HFFc6 (cell line): ENCODE measurements around the gene EPSTI1. TPM values are rescaled to one million over a fixed set of nuclear protein-coding genes. Genes with fewer than 3 reads are reported as not detected.
A peak's percentile ranks its signal among the peaks of the same experiment; 100 is the strongest.

ENCODE experiments used
- DNase-seq: peaks from one replicate; pipeline ENCODE4 v3.0.0-alpha.2; 2018
- H3K27ac Mint-ChIP-seq: 2 replicates; pipeline ENCODE4 v1.8.0; 2020; ENCODE audit warnings: mild to moderate bottlenecking, mixed read lengths
- H3K27me3 Mint-ChIP-seq: 2 replicates; pipeline ENCODE4 v1.8.0; 2021; ENCODE audit warnings: mild to moderate bottlenecking, moderate library complexity, mixed read lengths; ENCODE audit not compliant: insufficient read depth
- H3K36me3 Mint-ChIP-seq: 2 replicates; pipeline ENCODE4 v1.8.0; 2021; ENCODE audit warnings: low read depth, mixed read lengths
- H3K4me1 Mint-ChIP-seq: 2 replicates; pipeline ENCODE4 v1.8.0; 2020; ENCODE audit warnings: low read depth, mixed read lengths
- H3K4me3 Mint-ChIP-seq: 2 replicates; pipeline ENCODE4 v1.8.0; 2020; ENCODE audit warnings: mild to moderate bottlenecking, moderate library complexity, mixed read lengths
- H3K9me3 Mint-ChIP-seq: 2 replicates; pipeline ENCODE4 v1.8.0; 2020; ENCODE audit warnings: mild to moderate bottlenecking, mixed read lengths
- CTCF ChIP-seq: fragments of 200-600 bp; sonication (generic); IDR thresholded peaks from 2 replicates; pipeline ENCODE4 v1.5.0; 2021; ENCODE audit warnings: antibody characterized with exemption, mild to moderate bottlenecking
- total RNA-seq, 6 experiments: library from RNA; stranded (reverse); fragmentation: NEBNext Ultra II Directional; extraction: Animal tissue kit (Norgen Biotek cat#: 25700); gene quantifications; 2 replicates in 1 of 6; 3 replicates in 5 of 6; pipeline ENCODE4 v1.2.3, GENCODE V29; 2021

EPSTI1 gene
- total RNA-seq, 6 experiments from 2014 or later: 0.76 to 2.3 (median 1.3) TPM

GRCh38 chr13:42876270-42876714 is 115.7 kb downstream of the EPSTI1 start:
- Mint-ChIP-seq H3K27me3 (peaks cover 53% of the 10 kb centered on the region), H3K4me3 (no peak overlapping the region), H3K9me3 (no peaks in the 10 kb centered on the region), H3K4me1 (peaks cover 10% of the 10 kb centered on the region), H3K27ac (no peak overlapping the region), H3K36me3 (peaks cover 7% of the 10 kb centered on the region; the same call in 1 of the 2 replicates)
- no peak for DNase-seq
- TF ChIP-seq CTCF: no peak

GRCh38 chr13:42875475-42876269 is 116.4 kb downstream of the EPSTI1 start:
- 0 out of 2 replicates have a peak, but pooled peaks have one; percentile 17 for TF ChIP-seq CTCF
- no peak for DNase-seq
- Mint-ChIP-seq H3K9me3 (no peaks in the 10 kb centered on the region), H3K27me3 (peaks cover 50% of the 10 kb centered on the region), H3K36me3 (peaks cover 7% of the 10 kb centered on the region; the same call in 1 of the 2 replicates), H3K4me3 (no peak overlapping the region), H3K27ac (no peak overlapping the region), H3K4me1 (peaks cover 10% of the 10 kb centered on the region)

GRCh38 chr13:42874221-42874620 is 117.8 kb downstream of the EPSTI1 start:
- Mint-ChIP-seq H3K9me3 (no peaks in the 10 kb centered on the region), H3K4me3 (no peak overlapping the region), H3K27me3 (peaks cover 38% of the 10 kb centered on the region), H3K27ac (no peak overlapping the region), H3K36me3 (no peaks in the 10 kb centered on the region), H3K4me1 (peaks cover 10% of the 10 kb centered on the region)
- TF ChIP-seq CTCF: no peak
- DNase-seq: no peak

GRCh38 chr13:42873081-42873480 is 119.0 kb downstream of the EPSTI1 start:
- H3K4me1 Mint-ChIP-seq: peaks cover 10% of the 10 kb centered on the region
- no peak overlapping the region for H3K4me3 Mint-ChIP-seq
- DNase-seq: no peak
- H3K36me3 Mint-ChIP-seq: no peaks in the 10 kb centered on the region
- no peak for TF ChIP-seq CTCF
- H3K27ac Mint-ChIP-seq: no peak overlapping the region
- peaks cover 34% of the 10 kb centered on the region for H3K27me3 Mint-ChIP-seq
- no peaks in the 10 kb centered on the region for H3K9me3 Mint-ChIP-seq

GRCh38 chr13:42867232-42867631 is 124.8 kb downstream of the EPSTI1 start:
- no peaks in the 10 kb centered on the region for H3K4me1 Mint-ChIP-seq
- H3K4me3 Mint-ChIP-seq: no peak overlapping the region
- TF ChIP-seq CTCF: no peak
- H3K36me3 Mint-ChIP-seq: no peaks in the 10 kb centered on the region
- no peak overlapping the region for H3K27ac Mint-ChIP-seq
- H3K9me3 Mint-ChIP-seq: no peaks in the 10 kb centered on the region
- no peak for DNase-seq
- H3K27me3 Mint-ChIP-seq: peaks cover 38% of the 10 kb centered on the region
